A549 (cell line): ENCODE measurements around the gene LECT2.

Source experiments
- CEBPB ChIP-seq, 2 experiments: fragments of >200 bp in 1 of 2; sonication (Bioruptor Twin) in 1 of 2; formaldehyde crosslinking in 1 of 2; IDR thresholded peaks; 2 replicates each; pipeline ENCODE4 v1.6.1; 2012 to 2016
- CTCF ChIP-seq: fragments of >200 bp; sonication (Bioruptor Twin); formaldehyde crosslinking; IDR thresholded peaks from 3 replicates; pipeline ENCODE4 v1.5.1; 2016
- E2F6 ChIP-seq: IDR thresholded peaks from 2 replicates; pipeline ENCODE4 v1.6.1; 2012; ENCODE audit warnings: low read depth, borderline replicate concordance
- EP300 ChIP-seq, 2 experiments: fragments of >200 bp; sonication (Bioruptor Twin); formaldehyde crosslinking; IDR thresholded peaks; 2 replicates in 1 of 2; 3 replicates in 1 of 2; pipeline ENCODE4 v1.6.1; 2016 to 2017
- FOSL2 ChIP-seq, 2 experiments: fragments of 450-650 bp in 1 of 2; fragments of >200 bp in 1 of 2; sonication (Bioruptor Twin) in 1 of 2; formaldehyde crosslinking; IDR thresholded peaks; 2 replicates each; pipeline versions ENCODE4 v1.5.0 to v1.6.1; 2016 to 2020; ENCODE audit warnings: mild to moderate bottlenecking in 1 of 2, moderate library complexity in 1 of 2
- MAZ ChIP-seq: fragments of 150-350 bp; IDR thresholded peaks from 2 replicates; pipeline ENCODE4 v1.6.1; 2014; ENCODE audit warnings: antibody characterized with exemption, low read depth, low read length, borderline replicate concordance
- POLR2A ChIP-seq: IDR thresholded peaks from 2 replicates; pipeline ENCODE4 v1.6.1; 2012; ENCODE audit warnings: mild to moderate bottlenecking, low read length
- REST ChIP-seq: fragments of 200-600 bp; sonication (generic); IDR thresholded peaks from 2 replicates; pipeline ENCODE4 v1.6.1; 2016; ENCODE audit warnings: antibody characterized with exemption, mild to moderate bottlenecking, moderate library complexity
- RFX5 ChIP-seq: fragments of 450-650 bp; IDR thresholded peaks from 2 replicates; pipeline ENCODE4 v1.7.1; 2014; ENCODE audit warnings: antibody characterized with exemption, mild to moderate bottlenecking, moderate library complexity

GRCh38 chr5:135999406-136000139, 44.8 kb upstream of the LECT2 start:
- TF ChIP-seq CEBPB (IDR thresholded peaks at IDR 0.05) (no peak), CTCF (no peak), RFX5 (no peak), POLR2A (no peak), E2F6 (no peak), REST (no peak), FOSL2 (IDR thresholded peaks at IDR 0.05) (no peak), FOSL2 (CRISPR knock-in tag; IDR thresholded peaks at IDR 0.05) (peak; percentile 33; the same call in 1 of the 2 replicates), MAZ (no peak), EP300 (IDR thresholded peaks at IDR 0.05) (no peak)
